MCF 10A (cell line): Measurements from ENCODE around the gene CACNA1C. TPM values are rescaled to one million over a fixed set of nuclear protein-coding genes. Genes with fewer than 3 reads are reported as not detected.

Experiments used
- BruUV-seq: library from RNA; stranded (reverse); fragments of 400-500 nt; replicated peaks from 2 replicates; lab custom pipeline; 2021; lab: Mats Ljungman, UMichigan
- CTCF ChIA-PET: fragments of 300-600 bp; sonication (Branson Sonifier 250); formaldehyde crosslinking; extraction: SDS; loops from one replicate; lab custom pipeline; 2021; ENCODE audit warnings: antibody characterized with exemption, inconsistent platforms; lab: Yijun Ruan, JAX
- POLR2A ChIA-PET: fragments of 300-600, 350-650 bp; sonication (Branson Sonifier 250); formaldehyde crosslinking; extraction: SDS; loops from one replicate; lab custom pipeline; 2020; ENCODE audit warnings: antibody characterized with exemption, inconsistent platforms; lab: Yijun Ruan, JAX
- DNase-seq: peaks from one replicate; pipeline ENCODE4 v3.0.0-alpha.2; 2018; ENCODE audit not compliant: unreplicated experiment
- H3K27ac Mint-ChIP-seq: one replicate; pipeline ENCODE4 v1.8.0; 2022; ENCODE audit warnings: mild to moderate bottlenecking, low read depth, mixed read lengths; ENCODE audit not compliant: unreplicated experiment
- H3K27me3 Mint-ChIP-seq: one replicate; pipeline ENCODE4 v1.8.0; 2022; ENCODE audit warnings: mixed read lengths; ENCODE audit not compliant: insufficient read depth, unreplicated experiment
- H3K36me3 Mint-ChIP-seq: one replicate; pipeline ENCODE4 v1.8.0; 2022; ENCODE audit warnings: mild to moderate bottlenecking, moderate library complexity, mixed read lengths; ENCODE audit not compliant: insufficient read depth, unreplicated experiment
- H3K4me1 Mint-ChIP-seq: one replicate; pipeline ENCODE4 v1.8.0; 2022; ENCODE audit warnings: mixed read lengths; ENCODE audit not compliant: insufficient read depth, unreplicated experiment
- H3K4me3 Mint-ChIP-seq: one replicate; pipeline ENCODE4 v1.8.0; 2022; ENCODE audit warnings: mild to moderate bottlenecking, moderate library complexity, mixed read lengths; ENCODE audit not compliant: unreplicated experiment
- H3K9me3 Mint-ChIP-seq: one replicate; pipeline ENCODE4 v1.8.0; 2022; ENCODE audit warnings: mixed read lengths; ENCODE audit not compliant: unreplicated experiment
- intact Hi-C: fragments of 100-400 bp; cut with micrococcal nuclease; formaldehyde crosslinking; loops from 2 replicates; pipeline ENCODE4 v1.14.1; 2022
- total RNA-seq: library from RNA; stranded (reverse); gene quantifications from 2 replicates; pipeline ENCODE4 v1.2.3, GENCODE V29; 2022
- TF ChIP-seq, protein P1 (sequence below): fragments of 200-600 bp; IDR thresholded peaks from one replicate; pipeline ENCODE4 v1.8.0; 2022; ENCODE audit warnings: antibody characterized with exemption, mild to moderate bottlenecking; ENCODE audit not compliant: unreplicated experiment

CACNA1C gene
- total RNA-seq, 1 experiment from 2014 or later = not detected

DNA sequence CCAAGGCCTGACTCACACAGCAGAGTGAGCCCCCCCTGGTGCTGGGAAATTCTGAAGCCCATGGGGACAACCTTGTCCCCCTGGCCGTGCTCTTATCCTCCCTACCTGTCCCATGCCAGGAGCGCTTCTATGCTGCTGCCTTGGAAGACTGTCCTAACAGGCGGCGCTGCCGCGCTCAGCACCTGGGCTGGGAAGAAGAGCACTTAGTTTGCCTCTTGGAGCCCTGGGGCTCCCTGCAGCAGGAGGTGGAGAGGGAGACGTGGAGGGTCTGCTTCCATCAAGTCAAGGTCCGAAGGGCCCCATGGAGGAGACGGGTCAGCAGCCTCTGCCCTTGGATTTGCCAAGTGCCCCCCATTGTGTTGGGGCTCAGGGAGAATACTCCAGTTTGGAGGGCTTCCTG, 300.5 kb downstream of the CACNA1C start:
- H3K27me3 Mint-ChIP-seq = peaks cover 51% of the 10 kb centered on the region
- no TSS peak for BruUV-seq
- TF ChIP-seq, protein P1, sequence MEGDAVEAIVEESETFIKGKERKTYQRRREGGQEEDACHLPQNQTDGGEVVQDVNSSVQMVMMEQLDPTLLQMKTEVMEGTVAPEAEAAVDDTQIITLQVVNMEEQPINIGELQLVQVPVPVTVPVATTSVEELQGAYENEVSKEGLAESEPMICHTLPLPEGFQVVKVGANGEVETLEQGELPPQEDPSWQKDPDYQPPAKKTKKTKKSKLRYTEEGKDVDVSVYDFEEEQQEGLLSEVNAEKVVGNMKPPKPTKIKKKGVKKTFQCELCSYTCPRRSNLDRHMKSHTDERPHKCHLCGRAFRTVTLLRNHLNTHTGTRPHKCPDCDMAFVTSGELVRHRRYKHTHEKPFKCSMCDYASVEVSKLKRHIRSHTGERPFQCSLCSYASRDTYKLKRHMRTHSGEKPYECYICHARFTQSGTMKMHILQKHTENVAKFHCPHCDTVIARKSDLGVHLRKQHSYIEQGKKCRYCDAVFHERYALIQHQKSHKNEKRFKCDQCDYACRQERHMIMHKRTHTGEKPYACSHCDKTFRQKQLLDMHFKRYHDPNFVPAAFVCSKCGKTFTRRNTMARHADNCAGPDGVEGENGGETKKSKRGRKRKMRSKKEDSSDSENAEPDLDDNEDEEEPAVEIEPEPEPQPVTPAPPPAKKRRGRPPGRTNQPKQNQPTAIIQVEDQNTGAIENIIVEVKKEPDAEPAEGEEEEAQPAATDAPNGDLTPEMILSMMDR = no peak

DNA sequence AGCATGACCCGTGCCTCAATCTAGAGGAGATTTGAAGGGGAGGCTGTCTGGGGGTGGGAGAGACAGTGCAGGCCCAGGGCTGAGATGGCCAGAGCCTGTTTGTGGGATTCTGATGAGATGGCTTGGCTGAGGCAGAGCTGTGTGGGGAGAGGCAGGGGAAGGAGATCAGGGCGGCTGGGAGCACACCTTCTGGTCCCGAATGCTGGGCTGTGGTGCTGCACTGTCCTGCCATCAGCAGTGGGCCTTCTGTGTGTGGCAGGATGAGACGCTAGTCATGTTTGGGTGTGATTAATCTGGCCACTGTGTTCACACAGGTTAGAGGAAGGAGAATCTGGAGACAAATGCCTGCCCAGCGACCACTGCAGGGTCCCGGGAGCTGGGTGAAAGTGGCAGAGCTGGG, 300.9 kb downstream of the CACNA1C start:
- Mint-ChIP-seq H3K36me3 (no peaks in the 10 kb centered on the region), H3K27me3 (peaks cover 51% of the 10 kb centered on the region), H3K4me3 (no peak overlapping the region), H3K9me3 (no peaks in the 10 kb centered on the region), H3K4me1 (peaks cover 6% of the 10 kb centered on the region), H3K27ac (no peak overlapping the region)
- ChIA-PET POLR2A (no interaction called here), CTCF (no interaction called here)
- intact Hi-C loops = no loop called here
- no TSS peak for BruUV-seq
- DNase-seq = no peak
- TF ChIP-seq, protein P1 = no peak

More for the DNA sequence above, 300.5 kb downstream of the CACNA1C start:
- H3K9me3 Mint-ChIP-seq = no peaks in the 10 kb centered on the region
- CTCF ChIA-PET = no interaction called here
- POLR2A ChIA-PET = no interaction called here
- no peaks in the 10 kb centered on the region for H3K36me3 Mint-ChIP-seq
- DNase-seq = no peak
- H3K4me1 Mint-ChIP-seq = peaks cover 5% of the 10 kb centered on the region
- intact Hi-C loops = no loop called here
- no peak overlapping the region for H3K4me3 Mint-ChIP-seq
- no peak overlapping the region for H3K27ac Mint-ChIP-seq

GRCh38 chr12:2354151-2354991, 301.6 kb downstream of the CACNA1C start:
- POLR2A ChIA-PET = no interaction called here
- Mint-ChIP-seq H3K4me3 (no peak overlapping the region), H3K27me3 (peaks cover 44% of the 10 kb centered on the region), H3K27ac (no peak overlapping the region), H3K4me1 (peaks cover 6% of the 10 kb centered on the region), H3K36me3 (no peaks in the 10 kb centered on the region), H3K9me3 (no peaks in the 10 kb centered on the region)
- CTCF ChIA-PET = interaction anchor here (1.0 kb wide), 1 partner anchor 26 kb away, joined by 4 read pairs; no protein-coding TSS in a partner anchor
- no peak for DNase-seq
- no TSS peak for BruUV-seq
- intact Hi-C loops = no loop called here
- TF ChIP-seq, protein P1 = no peak

DNA sequence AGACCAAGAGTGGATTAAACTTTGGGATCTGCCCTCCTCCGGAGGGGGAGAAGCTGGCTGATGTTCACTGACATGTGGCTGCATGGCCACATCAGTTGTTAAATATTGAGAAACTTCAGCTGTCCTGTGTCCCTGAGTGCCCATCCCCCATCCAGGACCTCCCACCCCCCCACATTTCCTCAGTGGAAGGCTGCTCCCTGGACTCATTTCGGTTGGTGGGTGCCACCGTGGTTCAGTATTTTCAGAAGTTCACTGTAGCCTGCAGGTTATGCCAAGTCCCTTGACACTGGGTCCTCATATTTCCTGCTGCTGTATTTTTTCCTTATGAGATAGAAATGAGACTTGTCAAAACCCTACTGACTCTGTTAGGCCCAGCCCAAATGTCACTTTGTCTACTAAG, 302.4 kb downstream of the CACNA1C start:
- Mint-ChIP-seq H3K4me3 (no peak overlapping the region), H3K27me3 (peaks cover 36% of the 10 kb centered on the region), H3K36me3 (no peaks in the 10 kb centered on the region), H3K9me3 (no peaks in the 10 kb centered on the region), H3K4me1 (peaks cover 6% of the 10 kb centered on the region), H3K27ac (no peak overlapping the region)
- no TSS peak for BruUV-seq
- no peak for DNase-seq
- TF ChIP-seq, protein P1 = no peak
- intact Hi-C loops = no loop called here
- ChIA-PET CTCF (interaction anchor here (0.6 to 1.0 kb wide), 2 partner anchors 27 to 74 kb away, joined by 3 to 4 read pairs; no protein-coding TSS in a partner anchor), POLR2A (no interaction called here)
